Esophagus muscularis mucosa (tissue), 4 donors: ENCODE data around the gene NUP50. TPM values are rescaled to one million over a fixed set of nuclear protein-coding genes. Genes with fewer than 3 reads are reported as not detected.

ENCODE experiments used
- DNase-seq: peaks from one replicate; pipeline ENCODE4 v3.0.0-alpha.2; 2017; ENCODE audit errors: extremely low spot score
- H3K27ac ChIP-seq, 4 donors: fragments of 200-600 bp; sonication (generic); replicated peaks in 1 of 4; 1 replicate in 3 of 4; 2 replicates in 1 of 4; pipeline ENCODE4 v1.5.1; 2016 to 2019; ENCODE audit warnings: mild to moderate bottlenecking in 1 of 4
- H3K27me3 ChIP-seq, 4 donors: fragments of 200-600 bp; sonication (generic); one replicate each; pipeline versions ENCODE4 v1.5.1 to v1.6.0; 2016 to 2019
- H3K36me3 ChIP-seq, 4 donors: fragments of 200-600 bp; sonication (generic); one replicate each; pipeline ENCODE4 v1.5.1; 2016 to 2019
- H3K4me1 ChIP-seq, 4 donors: fragments of 200-600 bp; sonication (generic); one replicate each; pipeline ENCODE4 v1.5.1; 2016 to 2019
- H3K4me3 ChIP-seq, 4 donors: fragments of 200-600 bp; sonication (generic); 1 replicate in 2 of 4; 2 replicates in 2 of 4; pipeline ENCODE4 v1.5.1; 2016 to 2019; ENCODE audit warnings: mild to moderate bottlenecking in 4 of 4, moderate library complexity in 1 of 4
- H3K9me3 ChIP-seq, 4 donors: fragments of 200-600 bp; sonication (generic); 1 replicate in 3 of 4; 2 replicates in 1 of 4; pipeline ENCODE4 v1.5.1; 2016 to 2019
- EP300 ChIP-seq: sonication (generic); formaldehyde crosslinking; IDR thresholded peaks from one replicate; pipeline ENCODE4 v1.6.1; 2017; ENCODE audit warnings: antibody characterized with exemption
- POLR2A ChIP-seq: fragments of 450-650 bp; IDR thresholded peaks from one replicate; pipeline ENCODE4 v1.6.1; 2017; ENCODE audit warnings: antibody characterized with exemption, moderate library complexity, mild to moderate bottlenecking, low read depth
- POLR2AphosphoS5 ChIP-seq, 2 donors: sonication (generic); formaldehyde crosslinking; IDR thresholded peaks; one replicate each; pipeline ENCODE4 v1.6.1; 2017; ENCODE audit warnings: antibody characterized with exemption in 2 of 2
- WGBS: methylation state at CpG from one replicate; pipeline ENCODE4 v1.1.5; 2018; 5-methylcytosine and 5-hydroxymethylcytosine counted together
- intact Hi-C: fragments of 100-400 bp; cut with DNase I; formaldehyde crosslinking; loops from one replicate; pipeline ENCODE4 v1.15.1; 2023
- total RNA-seq, 4 donors: library from RNA; depleted of rRNA; stranded (reverse); fragments of >200 nt; gene quantifications; one replicate each; pipeline versions ENCODE4 v1.1.0 to v1.2.1, GENCODE V29; 2016
- TF ChIP-seq, protein P1 (sequence below), 3 experiments: fragments of 200-600 bp in 2 of 3; fragments of 450-650 bp in 1 of 3; sonication (generic) in 2 of 3; IDR thresholded peaks; one replicate each; pipeline ENCODE4 v1.5.1; 2017 to 2019; ENCODE audit warnings: antibody characterized with exemption in 3 of 3, mild to moderate bottlenecking in 2 of 3, moderate library complexity in 1 of 3

NUP50 gene
- total RNA-seq, 4 donors from 2014 or later = 22.7 to 40.3 (median 30.0) TPM

GRCh38 chr22:45154383-45154782 is 9.3 kb upstream of the NUP50 start:
- Histone ChIP-seq H3K9me3 (no peaks in the 10 kb centered on the region), H3K4me3 (no peak overlapping the region), H3K27ac (no peak overlapping the region), H3K36me3 (peaks cover 0 to 46% (median 19%) of the 10 kb centered on the region in 4 donors), H3K27me3 (no peaks in the 10 kb centered on the region), H3K4me1 (peaks cover 0 to 15% (median 5%) of the 10 kb centered on the region in 4 donors)
- TF ChIP-seq EP300 (no peak), POLR2A (no peak), POLR2AphosphoS5 (IDR thresholded peaks at IDR 0.05) (no peak)
- TF ChIP-seq, protein P1, sequence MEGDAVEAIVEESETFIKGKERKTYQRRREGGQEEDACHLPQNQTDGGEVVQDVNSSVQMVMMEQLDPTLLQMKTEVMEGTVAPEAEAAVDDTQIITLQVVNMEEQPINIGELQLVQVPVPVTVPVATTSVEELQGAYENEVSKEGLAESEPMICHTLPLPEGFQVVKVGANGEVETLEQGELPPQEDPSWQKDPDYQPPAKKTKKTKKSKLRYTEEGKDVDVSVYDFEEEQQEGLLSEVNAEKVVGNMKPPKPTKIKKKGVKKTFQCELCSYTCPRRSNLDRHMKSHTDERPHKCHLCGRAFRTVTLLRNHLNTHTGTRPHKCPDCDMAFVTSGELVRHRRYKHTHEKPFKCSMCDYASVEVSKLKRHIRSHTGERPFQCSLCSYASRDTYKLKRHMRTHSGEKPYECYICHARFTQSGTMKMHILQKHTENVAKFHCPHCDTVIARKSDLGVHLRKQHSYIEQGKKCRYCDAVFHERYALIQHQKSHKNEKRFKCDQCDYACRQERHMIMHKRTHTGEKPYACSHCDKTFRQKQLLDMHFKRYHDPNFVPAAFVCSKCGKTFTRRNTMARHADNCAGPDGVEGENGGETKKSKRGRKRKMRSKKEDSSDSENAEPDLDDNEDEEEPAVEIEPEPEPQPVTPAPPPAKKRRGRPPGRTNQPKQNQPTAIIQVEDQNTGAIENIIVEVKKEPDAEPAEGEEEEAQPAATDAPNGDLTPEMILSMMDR (IDR thresholded peaks at IDR 0.05) = no peak
- 94% methylated on average over 3 of the region's 3 CpGs for WGBS
- intact Hi-C loops = no loop called here
- DNase-seq = no peak

DNA sequence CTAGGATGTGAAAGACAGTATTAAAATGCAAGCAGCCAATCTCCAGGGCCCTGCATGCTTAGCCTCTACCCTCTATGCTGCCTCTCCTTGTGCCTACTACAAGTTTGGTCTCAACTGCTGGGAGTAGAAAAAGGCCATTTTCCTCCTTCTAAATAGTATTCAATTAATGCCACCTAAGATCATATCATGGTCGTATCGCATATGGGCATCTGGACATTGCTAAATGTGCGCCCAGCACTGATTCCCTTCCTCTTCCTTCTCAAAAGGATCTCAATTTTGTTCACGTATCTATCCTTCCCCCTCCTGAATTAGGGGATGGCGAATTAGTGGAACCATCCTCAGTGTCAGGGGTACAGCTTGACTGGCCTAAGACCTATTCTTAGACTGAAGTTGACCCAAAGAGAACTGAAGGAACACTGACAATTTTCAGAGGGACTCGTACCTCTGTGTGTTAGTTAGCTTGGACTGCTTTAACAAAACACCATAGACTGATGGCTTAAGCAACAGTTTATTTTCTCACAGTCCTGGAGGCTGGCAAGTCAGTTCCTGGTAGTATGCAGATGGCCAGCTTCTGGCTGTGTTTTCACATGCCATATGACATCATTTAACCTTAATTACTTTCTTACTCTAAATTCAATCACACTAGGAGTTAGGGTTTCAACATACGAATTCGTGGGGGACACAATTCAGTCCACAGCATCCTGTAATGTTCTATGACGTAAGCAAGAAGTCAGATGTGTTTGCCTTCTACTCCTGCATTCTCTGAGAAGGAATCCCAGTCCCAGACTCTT is 8.5 kb upstream of the NUP50 start:
- no peaks in the 10 kb centered on the region for H3K27me3 ChIP-seq
- H3K9me3 ChIP-seq = no peaks in the 10 kb centered on the region
- no peak overlapping the region for H3K4me3 ChIP-seq
- no peak for DNase-seq
- no peak overlapping the region for H3K27ac ChIP-seq
- H3K36me3 ChIP-seq = peaks cover 0 to 43% (median 17%) of the 10 kb centered on the region in 4 donors
- TF ChIP-seq POLR2A (no peak), POLR2AphosphoS5 (IDR thresholded peaks at IDR 0.05) (no peak), EP300 (no peak)
- TF ChIP-seq, protein P1 (IDR thresholded peaks at IDR 0.05) = no peak
- peaks cover 2 to 24% (median 11%) of the 10 kb centered on the region in 4 donors for H3K4me1 ChIP-seq
- intact Hi-C loops = no loop called here
- WGBS = 75% methylated on average over 9 of the region's 9 CpGs

GRCh38 chr22:45157907-45158306 is 5.8 kb upstream of the NUP50 start:
- H3K4me1 ChIP-seq = peaks cover 12 to 41% (median 27%) of the 10 kb centered on the region in 4 donors
- H3K27me3 ChIP-seq = no peaks in the 10 kb centered on the region
- H3K4me3 ChIP-seq = no peak overlapping the region
- intact Hi-C loops = no loop called here
- H3K9me3 ChIP-seq = no peaks in the 10 kb centered on the region
- no peak for DNase-seq
- peak overlapping the region in 1 of 4 donors; percentile 41 for H3K27ac ChIP-seq
- TF ChIP-seq, protein P1 (IDR thresholded peaks at IDR 0.05) = no peak
- no peak for TF ChIP-seq EP300
- TF ChIP-seq POLR2A = no peak
- TF ChIP-seq POLR2AphosphoS5 (IDR thresholded peaks at IDR 0.05) = no peak
- 80% methylated on average over 3 of the region's 3 CpGs for WGBS
- H3K36me3 ChIP-seq = peaks cover 0 to 29% (median 15%) of the 10 kb centered on the region in 4 donors

DNA sequence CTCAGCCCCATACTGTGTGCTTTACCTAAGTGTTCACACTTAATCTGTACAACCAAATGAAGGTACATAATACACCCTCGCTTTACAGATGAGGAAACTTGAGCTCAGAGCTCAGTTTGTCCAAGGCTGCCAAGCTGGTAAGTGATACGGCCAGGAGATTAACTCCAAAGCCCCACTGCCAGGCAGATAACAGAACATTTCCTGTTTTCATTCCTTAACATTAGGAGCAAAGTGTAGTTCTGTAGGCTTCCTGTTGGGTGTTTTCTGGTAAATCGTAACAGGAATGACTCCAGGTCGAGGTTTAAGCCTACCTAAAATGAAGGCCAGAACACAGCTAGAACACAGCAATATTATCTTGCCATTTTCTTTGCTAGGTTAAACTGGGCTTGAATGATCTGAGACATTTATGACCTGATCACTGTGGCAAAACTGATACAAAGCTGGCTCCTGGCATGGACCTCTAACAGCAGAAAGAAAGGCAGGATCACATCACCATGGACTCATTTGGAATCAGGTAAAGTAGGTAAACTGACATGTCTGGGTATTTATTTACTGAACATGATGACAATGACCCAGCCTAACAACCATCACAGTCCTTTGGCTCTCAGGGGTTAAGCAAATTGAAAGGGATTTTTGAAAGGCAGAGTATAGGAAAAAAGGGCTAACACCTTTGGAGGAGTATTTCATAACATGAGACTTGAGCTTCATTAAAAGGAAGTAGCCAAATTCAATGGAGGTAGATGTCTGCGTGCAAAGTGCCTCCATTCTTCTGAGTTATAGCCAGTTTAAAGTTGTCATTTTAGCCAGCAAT is 3.9 kb upstream of the NUP50 start:
- DNase-seq = no peak
- Histone ChIP-seq H3K4me1 (peaks cover 15 to 49% (median 30%) of the 10 kb centered on the region in 4 donors), H3K9me3 (no peaks in the 10 kb centered on the region), H3K27me3 (no peaks in the 10 kb centered on the region), H3K36me3 (peaks cover 0 to 25% (median 15%) of the 10 kb centered on the region in 4 donors), H3K27ac (peak overlapping the region; percentile 45 to 64 (median 60)), H3K4me3 (no peak overlapping the region)
- 56% methylated on average over 5 of the region's 5 CpGs for WGBS
- intact Hi-C loops = loop anchor here (5.0 to 10.0 kb wide), 2 partner anchors 55 to 153 kb away; no protein-coding TSS in a partner anchor
- TF ChIP-seq POLR2AphosphoS5 (IDR thresholded peaks at IDR 0.05) = no peak
- TF ChIP-seq, protein P1 (IDR thresholded peaks at IDR 0.05) = no peak
- no peak for TF ChIP-seq EP300
